MM.1S (cell line): ENCODE measurements around the gene CALHM2.

Experiments
- EZH2 ChIP-seq: fragments of 300-600 bp; sonication (generic); optimal IDR thresholded peaks from 2 replicates; pipeline ENCODE3; 2017; ENCODE audit warnings: low read depth, mild to moderate bottlenecking, antibody characterized with exemption, low read length, mixed read lengths
- EZH2phosphoT487 ChIP-seq: fragments of 300-600 bp; sonication (generic); IDR thresholded peaks from 2 replicates; pipeline ENCODE4 v1.6.1; 2018; ENCODE audit warnings: antibody characterized with exemption, low read length
- TF ChIP-seq, protein P1 (sequence below): fragments of 300-600 bp; sonication (generic); IDR thresholded peaks from 2 replicates; pipeline ENCODE4 v1.5.1; 2016; ENCODE audit warnings: antibody characterized with exemption, low read length, mixed read lengths

DNA sequence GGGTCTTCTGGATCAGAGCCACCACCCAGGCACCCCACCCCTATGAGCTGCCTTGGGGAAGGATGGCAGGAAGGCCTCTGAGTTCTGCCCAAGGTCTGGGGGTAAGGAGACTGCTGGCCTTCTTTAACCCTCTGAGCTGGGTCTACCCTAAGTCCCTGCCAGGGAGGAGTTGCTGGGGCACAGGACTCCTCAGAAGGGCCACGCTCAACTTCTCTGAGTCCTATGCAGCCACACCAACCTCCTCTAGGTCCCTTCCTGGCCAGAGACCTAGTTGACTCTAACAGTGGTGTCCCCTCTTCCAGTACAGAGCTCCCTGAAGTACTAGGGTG lies 38.8 kb upstream of the CALHM2 start:
- TF ChIP-seq, protein P1, sequence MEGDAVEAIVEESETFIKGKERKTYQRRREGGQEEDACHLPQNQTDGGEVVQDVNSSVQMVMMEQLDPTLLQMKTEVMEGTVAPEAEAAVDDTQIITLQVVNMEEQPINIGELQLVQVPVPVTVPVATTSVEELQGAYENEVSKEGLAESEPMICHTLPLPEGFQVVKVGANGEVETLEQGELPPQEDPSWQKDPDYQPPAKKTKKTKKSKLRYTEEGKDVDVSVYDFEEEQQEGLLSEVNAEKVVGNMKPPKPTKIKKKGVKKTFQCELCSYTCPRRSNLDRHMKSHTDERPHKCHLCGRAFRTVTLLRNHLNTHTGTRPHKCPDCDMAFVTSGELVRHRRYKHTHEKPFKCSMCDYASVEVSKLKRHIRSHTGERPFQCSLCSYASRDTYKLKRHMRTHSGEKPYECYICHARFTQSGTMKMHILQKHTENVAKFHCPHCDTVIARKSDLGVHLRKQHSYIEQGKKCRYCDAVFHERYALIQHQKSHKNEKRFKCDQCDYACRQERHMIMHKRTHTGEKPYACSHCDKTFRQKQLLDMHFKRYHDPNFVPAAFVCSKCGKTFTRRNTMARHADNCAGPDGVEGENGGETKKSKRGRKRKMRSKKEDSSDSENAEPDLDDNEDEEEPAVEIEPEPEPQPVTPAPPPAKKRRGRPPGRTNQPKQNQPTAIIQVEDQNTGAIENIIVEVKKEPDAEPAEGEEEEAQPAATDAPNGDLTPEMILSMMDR = no peak
- TF ChIP-seq EZH2phosphoT487 (no peak), EZH2 (no peak)
